Endothelial cell (in vitro differentiated cells): ENCODE results near the gene SMIM31. TPM values are rescaled to one million over a fixed set of nuclear protein-coding genes. Genes with fewer than 3 reads are reported as not detected.

ENCODE experiments used
- DNase-seq: peaks from one replicate; pipeline ENCODE4 v3.0.0; 2021; ENCODE audit warnings: low spot score
- H3K27ac Mint-ChIP-seq: one replicate; pipeline ENCODE4 v1.8.0; 2021; ENCODE audit warnings: mixed read lengths, inconsistent platforms; ENCODE audit not compliant: unreplicated experiment
- H3K27me3 Mint-ChIP-seq: one replicate; pipeline ENCODE4 v1.8.0; 2021; ENCODE audit warnings: mild to moderate bottlenecking, moderate library complexity, mixed read lengths, inconsistent platforms; ENCODE audit not compliant: unreplicated experiment
- H3K36me3 Mint-ChIP-seq: one replicate; pipeline ENCODE4 v1.8.0; 2021; ENCODE audit warnings: mild to moderate bottlenecking, low read depth, mixed read lengths, inconsistent platforms; ENCODE audit not compliant: unreplicated experiment
- H3K4me1 Mint-ChIP-seq: one replicate; pipeline ENCODE4 v1.8.0; 2021; ENCODE audit warnings: mild to moderate bottlenecking, mixed read lengths, inconsistent platforms; ENCODE audit not compliant: unreplicated experiment
- H3K4me3 Mint-ChIP-seq: one replicate; pipeline ENCODE4 v1.8.0; 2021; ENCODE audit warnings: mild to moderate bottlenecking, mixed read lengths, inconsistent platforms; ENCODE audit not compliant: unreplicated experiment
- H3K9me3 Mint-ChIP-seq: one replicate; pipeline ENCODE4 v1.8.0; 2021; ENCODE audit warnings: mixed read lengths, inconsistent platforms; ENCODE audit not compliant: unreplicated experiment
- total RNA-seq: library from RNA; stranded (reverse); fragmentation: NEBNext Ultra II Directional; extraction: Animal tissue kit (Norgen Biotek cat#: 25700); gene quantifications from one replicate; pipeline ENCODE4 v1.2.1, GENCODE V29; 2021; ENCODE audit not compliant: unreplicated experiment
- TF ChIP-seq, protein P1 (sequence below): fragments of 200-600 bp; sonication (generic); IDR thresholded peaks from one replicate; pipeline ENCODE4 v1.5.0; 2021; ENCODE audit warnings: antibody characterized with exemption; ENCODE audit not compliant: unreplicated experiment

SMIM31 gene
- total RNA-seq, 1 donor from 2014 or later = not detected

DNA sequence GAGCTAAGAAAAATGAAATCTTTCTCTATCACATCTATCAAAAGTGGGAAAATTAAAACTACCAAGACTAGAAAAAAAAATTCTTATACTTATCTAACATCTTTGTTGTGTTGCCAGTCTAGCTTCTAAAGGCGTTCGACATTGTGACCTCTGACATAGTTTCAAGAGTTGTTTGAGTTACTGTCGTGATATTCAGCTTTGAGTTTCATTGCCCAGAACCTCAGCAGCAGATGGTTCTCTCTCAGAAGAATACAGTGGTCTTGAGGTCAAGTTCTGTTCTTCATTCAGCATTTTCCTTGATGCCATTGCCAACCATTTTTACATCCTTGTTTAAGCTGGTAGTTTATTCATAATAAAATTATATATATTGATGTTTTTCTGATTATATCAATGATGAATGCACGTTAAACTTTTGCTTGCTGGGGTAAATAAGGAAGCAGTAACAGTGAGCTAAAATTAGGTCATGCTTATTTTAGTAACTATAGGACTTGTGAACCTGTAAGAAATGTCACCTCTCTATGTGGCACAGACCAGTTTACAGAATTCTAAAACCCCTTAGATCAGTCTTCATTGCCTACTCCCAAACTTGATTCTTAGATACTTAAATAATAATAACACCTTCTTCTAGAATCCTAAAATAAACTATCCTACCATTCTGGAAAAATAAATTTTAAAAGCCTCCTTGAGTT is 23.1 kb upstream of the SMIM31 start:
- no peak overlapping the region for H3K4me3 Mint-ChIP-seq
- no peak overlapping the region for H3K27ac Mint-ChIP-seq
- H3K36me3 Mint-ChIP-seq = no peaks in the 10 kb centered on the region
- peaks cover 8% of the 10 kb centered on the region for H3K4me1 Mint-ChIP-seq
- TF ChIP-seq, protein P1, sequence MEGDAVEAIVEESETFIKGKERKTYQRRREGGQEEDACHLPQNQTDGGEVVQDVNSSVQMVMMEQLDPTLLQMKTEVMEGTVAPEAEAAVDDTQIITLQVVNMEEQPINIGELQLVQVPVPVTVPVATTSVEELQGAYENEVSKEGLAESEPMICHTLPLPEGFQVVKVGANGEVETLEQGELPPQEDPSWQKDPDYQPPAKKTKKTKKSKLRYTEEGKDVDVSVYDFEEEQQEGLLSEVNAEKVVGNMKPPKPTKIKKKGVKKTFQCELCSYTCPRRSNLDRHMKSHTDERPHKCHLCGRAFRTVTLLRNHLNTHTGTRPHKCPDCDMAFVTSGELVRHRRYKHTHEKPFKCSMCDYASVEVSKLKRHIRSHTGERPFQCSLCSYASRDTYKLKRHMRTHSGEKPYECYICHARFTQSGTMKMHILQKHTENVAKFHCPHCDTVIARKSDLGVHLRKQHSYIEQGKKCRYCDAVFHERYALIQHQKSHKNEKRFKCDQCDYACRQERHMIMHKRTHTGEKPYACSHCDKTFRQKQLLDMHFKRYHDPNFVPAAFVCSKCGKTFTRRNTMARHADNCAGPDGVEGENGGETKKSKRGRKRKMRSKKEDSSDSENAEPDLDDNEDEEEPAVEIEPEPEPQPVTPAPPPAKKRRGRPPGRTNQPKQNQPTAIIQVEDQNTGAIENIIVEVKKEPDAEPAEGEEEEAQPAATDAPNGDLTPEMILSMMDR = no peak
- no peaks in the 10 kb centered on the region for H3K27me3 Mint-ChIP-seq
- DNase-seq = no peak
- H3K9me3 Mint-ChIP-seq = no peaks in the 10 kb centered on the region

DNA sequence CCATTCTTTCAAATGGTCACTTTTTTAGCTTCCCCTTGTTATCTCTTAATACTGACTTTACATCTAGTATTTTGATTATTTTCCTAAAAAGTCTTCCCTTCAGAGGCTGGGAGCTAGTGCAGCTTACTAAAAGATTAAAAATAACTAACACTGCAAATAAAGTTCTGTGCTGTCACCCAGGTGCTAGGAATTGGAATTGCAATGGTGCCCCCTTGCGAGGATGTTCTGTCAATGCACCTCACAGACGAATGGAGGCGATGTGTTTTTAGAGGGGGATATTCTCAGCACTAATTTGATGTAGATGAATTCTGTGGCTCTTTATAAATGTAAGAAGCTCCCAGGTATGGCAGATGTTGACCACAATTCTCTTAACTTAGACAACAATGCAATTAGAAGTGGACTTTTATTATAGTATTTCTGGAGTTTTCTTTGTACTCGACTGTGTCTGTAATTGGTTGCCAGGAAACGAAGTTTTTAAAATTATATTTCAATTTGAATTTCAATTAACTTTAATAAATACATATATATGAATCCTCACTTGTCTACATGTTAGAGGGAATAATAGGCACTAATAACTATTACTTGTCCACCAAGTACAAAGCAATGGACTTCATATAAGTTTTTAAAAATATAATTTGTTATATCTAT is 22.0 kb upstream of the SMIM31 start:
- DNase-seq = peak; percentile 73
- H3K27ac Mint-ChIP-seq = no peak overlapping the region
- no peaks in the 10 kb centered on the region for H3K9me3 Mint-ChIP-seq
- H3K27me3 Mint-ChIP-seq = no peaks in the 10 kb centered on the region
- H3K4me3 Mint-ChIP-seq = no peak overlapping the region
- TF ChIP-seq, protein P1 = peak; percentile 92
- H3K36me3 Mint-ChIP-seq = no peaks in the 10 kb centered on the region
- peaks cover 8% of the 10 kb centered on the region for H3K4me1 Mint-ChIP-seq

DNA sequence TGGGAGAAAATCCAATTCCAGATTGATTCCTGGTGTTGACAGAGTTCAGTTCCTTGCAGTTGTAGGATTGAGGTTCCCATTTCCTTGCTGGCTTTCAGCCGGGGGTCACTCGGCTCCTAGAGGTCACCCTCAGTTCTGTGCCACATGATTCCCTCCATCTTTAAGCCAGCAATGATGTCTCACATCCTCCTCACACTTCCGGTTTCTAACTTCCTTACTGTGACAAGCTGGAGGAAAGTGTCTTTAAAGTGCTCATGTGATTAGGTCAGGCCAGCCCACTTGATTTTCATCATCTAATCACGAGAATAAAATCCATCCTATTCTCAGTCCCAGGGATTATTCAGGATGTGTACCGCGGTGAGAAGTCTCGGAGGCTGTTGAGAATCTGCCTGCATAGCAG is 19.4 kb upstream of the SMIM31 start:
- H3K27me3 Mint-ChIP-seq = no peaks in the 10 kb centered on the region
- H3K4me3 Mint-ChIP-seq = no peak overlapping the region
- TF ChIP-seq, protein P1 = no peak
- DNase-seq = no peak
- H3K36me3 Mint-ChIP-seq = no peaks in the 10 kb centered on the region
- no peak overlapping the region for H3K27ac Mint-ChIP-seq
- peaks cover 8% of the 10 kb centered on the region for H3K4me1 Mint-ChIP-seq
- no peaks in the 10 kb centered on the region for H3K9me3 Mint-ChIP-seq

DNA sequence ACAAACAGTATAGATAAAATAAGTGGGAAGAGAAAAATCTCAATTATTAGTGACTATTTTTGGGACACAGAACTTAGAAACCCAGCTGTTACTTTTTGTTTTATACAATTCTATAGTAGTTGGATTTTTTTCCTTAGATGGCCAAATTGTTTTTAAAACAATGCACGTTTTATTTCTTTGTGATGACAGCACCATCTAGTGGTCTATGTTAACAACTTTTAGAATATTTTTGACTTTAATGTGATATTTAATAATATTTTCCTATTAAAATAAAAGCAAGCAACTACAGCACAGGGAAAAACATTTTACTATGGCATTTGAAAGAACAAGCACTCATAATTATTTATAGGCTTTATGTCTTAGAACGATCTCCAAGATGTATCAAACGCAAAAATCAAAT is 5.6 kb upstream of the SMIM31 start:
- no peaks in the 10 kb centered on the region for H3K36me3 Mint-ChIP-seq
- TF ChIP-seq, protein P1 = peak; percentile 66
- no peaks in the 10 kb centered on the region for H3K4me1 Mint-ChIP-seq
- no peaks in the 10 kb centered on the region for H3K9me3 Mint-ChIP-seq
- no peak overlapping the region for H3K4me3 Mint-ChIP-seq
- H3K27me3 Mint-ChIP-seq = peaks cover 3% of the 10 kb centered on the region
- DNase-seq = no peak
- H3K27ac Mint-ChIP-seq = no peak overlapping the region

DNA sequence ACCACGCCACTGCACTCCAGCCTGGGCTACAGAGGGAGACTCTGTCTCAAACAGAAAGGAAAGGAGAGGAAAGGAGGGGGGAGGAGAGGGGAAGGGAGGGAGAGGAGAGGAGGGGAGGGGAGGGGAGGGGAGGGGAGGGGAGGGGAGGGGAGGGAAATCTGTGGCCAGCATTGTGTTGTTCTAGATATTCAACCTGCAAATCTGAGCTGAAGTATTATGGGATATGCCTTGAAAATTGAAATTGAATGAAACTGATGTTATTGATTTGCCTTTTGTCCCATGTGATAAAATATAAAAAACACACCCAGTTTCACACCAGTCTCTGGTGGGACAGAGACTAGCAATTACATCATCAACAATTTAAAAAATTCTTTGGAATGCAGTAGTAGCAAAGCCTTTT is 1.5 kb downstream of the SMIM31 start:
- Mint-ChIP-seq H3K36me3 (no peaks in the 10 kb centered on the region), H3K9me3 (no peaks in the 10 kb centered on the region), H3K4me3 (no peak overlapping the region), H3K27ac (no peak overlapping the region), H3K4me1 (no peaks in the 10 kb centered on the region), H3K27me3 (no peaks in the 10 kb centered on the region)
- no peak for DNase-seq
- TF ChIP-seq, protein P1 = no peak
